GM10248 (cell line): ENCODE data around the gene TMIE.

Source experiments
- CTCF ChIA-PET: fragments of 300-600 bp; sonication (Branson Sonifier 250); formaldehyde crosslinking; extraction: SDS; loops from one replicate; lab custom pipeline; 2021; ENCODE audit warnings: antibody characterized with exemption; lab: Yijun Ruan, JAX
- POLR2A ChIA-PET: fragments of 350-650 bp; sonication (Branson Sonifier 250); formaldehyde crosslinking; extraction: SDS; loops from one replicate; lab custom pipeline; 2020; ENCODE audit warnings: antibody characterized with exemption; lab: Yijun Ruan, JAX
- DNase-seq: peaks from one replicate; pipeline ENCODE4 v3.0.0; 2012; ENCODE audit errors: extremely low spot score
- TF ChIP-seq, protein P1 (sequence below): IDR thresholded peaks from 2 replicates; pipeline ENCODE4 v1.5.1; 2012; ENCODE audit warnings: mild to moderate bottlenecking, low read depth; ENCODE audit errors: extremely low read depth, missing control alignments, control extremely low read depth

The TMIE gene

DNA sequence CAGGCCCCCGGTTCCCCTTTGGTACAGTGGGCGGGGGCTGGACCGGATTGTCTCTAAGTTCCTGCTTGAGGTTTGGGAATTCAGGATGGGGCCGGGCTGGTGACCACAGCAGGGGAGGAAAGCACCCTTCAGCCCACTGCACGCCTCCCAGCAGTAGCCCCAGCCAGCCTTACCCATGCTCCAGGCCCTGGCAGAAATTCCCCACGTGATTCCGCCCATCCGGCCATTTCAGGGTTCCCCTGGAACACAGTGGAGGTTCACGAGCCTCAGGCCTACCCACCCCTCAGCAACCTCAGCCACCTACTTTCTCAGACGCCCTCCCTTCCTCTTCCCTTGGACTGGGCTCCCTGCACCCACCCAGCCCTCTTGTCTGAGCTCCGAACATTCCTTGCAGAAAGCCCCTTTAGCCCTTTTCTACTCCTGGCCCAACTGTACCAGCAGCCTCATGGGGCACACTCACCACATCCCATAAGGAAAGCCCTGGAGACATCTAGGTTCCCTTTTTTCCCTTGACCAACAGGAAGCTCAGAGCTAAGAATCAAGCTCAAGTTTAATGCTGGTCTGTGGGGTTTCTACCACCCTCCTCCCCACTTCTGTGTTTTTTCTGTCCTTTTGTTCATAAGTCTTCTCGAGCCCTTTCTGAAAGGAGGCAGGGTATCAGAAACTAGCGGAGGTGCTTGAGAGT is 19.2 kb upstream of the TMIE start:
- no peak for DNase-seq
- TF ChIP-seq, protein P1, sequence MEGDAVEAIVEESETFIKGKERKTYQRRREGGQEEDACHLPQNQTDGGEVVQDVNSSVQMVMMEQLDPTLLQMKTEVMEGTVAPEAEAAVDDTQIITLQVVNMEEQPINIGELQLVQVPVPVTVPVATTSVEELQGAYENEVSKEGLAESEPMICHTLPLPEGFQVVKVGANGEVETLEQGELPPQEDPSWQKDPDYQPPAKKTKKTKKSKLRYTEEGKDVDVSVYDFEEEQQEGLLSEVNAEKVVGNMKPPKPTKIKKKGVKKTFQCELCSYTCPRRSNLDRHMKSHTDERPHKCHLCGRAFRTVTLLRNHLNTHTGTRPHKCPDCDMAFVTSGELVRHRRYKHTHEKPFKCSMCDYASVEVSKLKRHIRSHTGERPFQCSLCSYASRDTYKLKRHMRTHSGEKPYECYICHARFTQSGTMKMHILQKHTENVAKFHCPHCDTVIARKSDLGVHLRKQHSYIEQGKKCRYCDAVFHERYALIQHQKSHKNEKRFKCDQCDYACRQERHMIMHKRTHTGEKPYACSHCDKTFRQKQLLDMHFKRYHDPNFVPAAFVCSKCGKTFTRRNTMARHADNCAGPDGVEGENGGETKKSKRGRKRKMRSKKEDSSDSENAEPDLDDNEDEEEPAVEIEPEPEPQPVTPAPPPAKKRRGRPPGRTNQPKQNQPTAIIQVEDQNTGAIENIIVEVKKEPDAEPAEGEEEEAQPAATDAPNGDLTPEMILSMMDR, result no peak
- POLR2A ChIA-PET, result no interaction called here
- CTCF ChIA-PET, result no interaction called here

DNA sequence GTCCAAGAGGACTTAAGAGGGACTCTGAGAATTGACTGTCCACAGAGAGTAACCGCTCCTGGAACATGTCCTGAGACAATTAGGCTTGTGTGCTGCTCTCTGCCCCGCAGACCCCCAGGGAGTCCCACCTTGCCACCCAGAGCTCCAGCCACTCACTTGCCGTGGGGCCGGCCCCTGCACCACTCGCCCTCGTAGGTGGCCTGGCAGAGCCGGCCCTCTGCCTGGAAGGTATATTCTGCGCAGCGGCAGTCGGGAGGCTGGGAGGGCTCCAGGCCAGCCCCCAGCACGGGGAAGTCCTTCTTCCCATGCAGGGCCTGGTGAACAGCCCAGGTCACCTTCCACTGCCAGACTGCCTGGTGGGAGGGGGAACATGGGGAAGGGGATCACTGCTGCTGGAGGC is 18.2 kb upstream of the TMIE start:
- POLR2A ChIA-PET, result no interaction called here
- TF ChIP-seq, protein P1, result no peak
- DNase-seq, result no peak
- CTCF ChIA-PET, result interaction anchor here (1.1 kb wide), 1 partner anchor 10 kb away, joined by 4 read pairs; the partner anchor contains the start of gene ALS2CL

DNA sequence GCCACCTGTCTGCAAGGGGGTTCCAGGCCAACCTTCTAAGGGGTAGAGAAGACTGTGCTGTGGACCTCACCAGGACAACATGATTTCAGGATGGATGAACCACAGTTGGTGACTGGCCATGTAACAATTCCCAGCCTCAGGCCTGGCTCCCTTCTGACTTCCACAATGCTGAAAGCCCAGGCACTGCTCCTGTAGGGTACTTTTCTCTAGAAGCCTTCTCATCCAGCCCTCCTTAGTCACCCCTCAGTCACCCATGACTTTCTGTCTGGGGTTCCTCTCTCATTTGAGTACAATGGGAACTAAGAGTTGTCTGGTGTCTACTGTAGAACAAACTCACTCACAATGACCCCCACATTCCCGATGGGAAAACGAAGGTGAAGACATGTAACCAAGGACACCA is 16.3 kb upstream of the TMIE start:
- DNase-seq, result no peak
- ChIA-PET POLR2A (no interaction called here), CTCF (no interaction called here)
- TF ChIP-seq, protein P1, result no peak

DNA sequence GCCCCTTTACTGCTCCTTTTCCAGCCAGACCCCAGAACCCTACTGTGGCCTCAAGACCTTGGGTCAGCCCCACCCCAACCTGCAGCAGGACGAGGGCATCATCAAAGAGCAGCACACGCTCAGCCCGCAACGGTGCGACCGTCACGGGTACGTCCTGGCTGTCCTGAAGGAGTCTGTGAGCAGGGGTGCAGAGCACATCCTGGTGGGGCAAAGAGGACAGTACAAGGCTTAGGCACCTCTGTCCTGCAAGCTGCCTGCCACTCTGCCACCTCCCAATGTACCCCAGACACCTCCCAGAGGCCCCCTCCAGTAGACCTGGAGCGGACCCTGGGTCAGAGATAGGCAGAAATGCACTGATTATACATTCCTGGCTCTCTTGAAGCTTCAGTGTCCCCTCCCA is 15.7 kb upstream of the TMIE start:
- ChIA-PET CTCF (no interaction called here), POLR2A (no interaction called here)
- DNase-seq, result no peak
- TF ChIP-seq, protein P1, result no peak

DNA sequence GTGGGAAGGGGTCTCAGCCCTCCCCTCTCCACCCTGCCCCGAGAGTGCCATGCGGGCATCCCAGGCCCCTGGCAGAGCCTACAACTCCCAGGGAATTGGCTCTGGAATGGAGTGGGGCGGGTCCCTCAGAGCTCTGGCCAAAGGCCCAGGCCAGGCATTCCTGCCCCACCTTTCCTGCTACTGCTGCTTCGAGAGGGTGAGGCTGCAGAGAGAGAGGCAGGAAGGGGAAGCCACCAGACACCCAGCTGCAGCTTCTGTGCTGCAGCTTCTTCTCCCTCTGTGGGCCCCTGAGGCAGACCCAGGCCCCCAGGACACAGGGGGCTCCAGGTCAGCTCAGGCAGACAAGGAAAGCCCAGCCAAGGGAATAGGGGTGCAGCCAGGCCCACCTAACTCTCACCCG is 10.4 kb upstream of the TMIE start:
- CTCF ChIA-PET, result interaction anchor here (1.2 kb wide), 1 partner anchor 15 kb away, joined by 4 read pairs; no protein-coding TSS in a partner anchor
- DNase-seq, result no peak
- TF ChIP-seq, protein P1, result no peak
- POLR2A ChIA-PET, result no interaction called here

DNA sequence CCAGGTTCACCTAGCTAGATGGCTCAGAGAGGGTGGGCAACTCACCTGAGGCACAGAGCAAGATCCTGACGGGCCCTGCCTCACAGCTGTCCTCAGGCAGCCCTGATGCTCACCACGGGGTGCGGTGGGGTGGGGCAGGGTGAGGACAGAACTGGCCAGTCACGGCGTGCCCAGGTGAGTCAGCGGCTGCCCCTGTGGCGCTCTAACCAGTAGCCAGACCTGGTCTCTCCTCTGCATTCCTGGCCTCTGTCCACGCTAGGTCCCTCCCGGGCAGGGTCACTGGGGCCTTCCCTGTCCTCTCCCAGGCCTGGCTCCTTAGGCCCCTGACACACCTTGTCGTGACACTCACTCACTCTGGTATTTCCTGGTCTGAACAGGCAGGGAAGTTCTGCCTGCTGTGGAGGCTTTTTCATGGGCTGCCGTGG is 8.6 kb upstream of the TMIE start:
- DNase-seq, result no peak
- POLR2A ChIA-PET, result no interaction called here
- TF ChIP-seq, protein P1, result no peak
- CTCF ChIA-PET, result interaction anchor here (1.3 to 2.0 kb wide), 2 partner anchors 10 to 202 kb away, joined by 3 to 10 read pairs; no protein-coding TSS in a partner anchor
